ENCODE measurements around the gene OGT.

The OGT gene

DNA sequence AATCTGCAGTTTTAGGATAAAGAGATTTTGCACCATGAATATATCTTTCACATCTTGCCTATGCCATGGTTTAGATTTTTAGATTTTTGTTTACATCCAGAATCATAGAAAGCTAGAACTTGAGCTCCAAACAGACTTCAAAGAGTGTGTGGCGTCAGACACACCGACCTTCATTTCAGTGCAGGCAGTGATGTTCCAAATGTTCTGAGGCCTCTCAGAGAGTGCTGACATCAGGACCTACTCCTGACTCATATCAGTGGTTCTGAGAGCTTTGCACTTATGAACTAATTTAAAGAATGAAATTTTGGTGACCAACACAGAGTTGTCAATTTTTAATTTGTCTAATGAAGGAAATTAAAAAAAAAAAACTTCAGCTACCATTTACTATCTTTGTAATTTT, 67.1 kb downstream of the OGT start:
- Histone ChIP-seq H3K36me3 (ENCODE audit: control insufficient read depth in 2 of 2, insufficient read depth in 1 of 2, low read length in 2 of 2) (peaks cover 0 to 17% of the 10 kb centered on the region in 2 experiments; a peak in 2 of 3 replicates), H3K27ac (ENCODE audit: extremely low read depth, low read depth, low read length) (no peak overlapping the region), H3K4me3 (ENCODE audit: low read depth, low read length) (no peak overlapping the region), H3K4me1 (ENCODE audit: control insufficient read depth, insufficient read depth, low read length) (no peaks in the 10 kb centered on the region), H3K9me3 (ENCODE audit: control insufficient read depth, insufficient read depth, low read depth, low read length) (no peaks in the 10 kb centered on the region; the same call in 1 of the 2 replicates)
- TF ChIP-seq, protein P1, sequence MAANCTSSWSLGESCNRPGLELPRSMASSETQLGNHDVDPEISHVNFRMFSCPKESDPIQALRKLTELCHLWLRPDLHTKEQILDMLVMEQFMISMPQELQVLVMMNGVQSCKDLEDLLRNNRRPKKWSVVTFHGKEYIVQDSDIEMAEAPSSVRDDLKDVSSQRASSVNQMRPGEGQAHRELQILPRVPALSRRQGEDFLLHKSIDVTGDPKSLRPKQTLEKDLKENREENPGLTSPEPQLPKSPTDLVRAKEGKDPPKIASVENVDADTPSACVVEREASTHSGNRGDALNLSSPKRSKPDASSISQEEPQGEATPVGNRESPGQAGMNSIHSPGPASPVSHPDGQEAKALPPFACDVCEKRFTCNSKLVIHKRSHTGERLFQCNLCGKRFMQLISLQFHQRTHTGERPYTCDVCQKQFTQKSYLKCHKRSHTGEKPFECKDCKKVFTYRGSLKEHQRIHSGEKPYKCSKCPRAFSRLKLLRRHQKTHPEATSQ (tag by site-specific recombination; IDR thresholded peaks at IDR 0.05) = no peak
- TF ChIP-seq ZNF776 (tag by site-specific recombination; IDR thresholded peaks at IDR 0.05; ENCODE audit: borderline replicate concordance) (no peak), SCRT2 (tag by site-specific recombination; IDR thresholded peaks at IDR 0.05) (no peak), ZNF266 (tag by site-specific recombination; IDR thresholded peaks at IDR 0.05; ENCODE audit: low read depth) (no peak), ZSCAN23 (tag by site-specific recombination; IDR thresholded peaks at IDR 0.05) (no peak)
- TF ChIP-seq, protein P2, sequence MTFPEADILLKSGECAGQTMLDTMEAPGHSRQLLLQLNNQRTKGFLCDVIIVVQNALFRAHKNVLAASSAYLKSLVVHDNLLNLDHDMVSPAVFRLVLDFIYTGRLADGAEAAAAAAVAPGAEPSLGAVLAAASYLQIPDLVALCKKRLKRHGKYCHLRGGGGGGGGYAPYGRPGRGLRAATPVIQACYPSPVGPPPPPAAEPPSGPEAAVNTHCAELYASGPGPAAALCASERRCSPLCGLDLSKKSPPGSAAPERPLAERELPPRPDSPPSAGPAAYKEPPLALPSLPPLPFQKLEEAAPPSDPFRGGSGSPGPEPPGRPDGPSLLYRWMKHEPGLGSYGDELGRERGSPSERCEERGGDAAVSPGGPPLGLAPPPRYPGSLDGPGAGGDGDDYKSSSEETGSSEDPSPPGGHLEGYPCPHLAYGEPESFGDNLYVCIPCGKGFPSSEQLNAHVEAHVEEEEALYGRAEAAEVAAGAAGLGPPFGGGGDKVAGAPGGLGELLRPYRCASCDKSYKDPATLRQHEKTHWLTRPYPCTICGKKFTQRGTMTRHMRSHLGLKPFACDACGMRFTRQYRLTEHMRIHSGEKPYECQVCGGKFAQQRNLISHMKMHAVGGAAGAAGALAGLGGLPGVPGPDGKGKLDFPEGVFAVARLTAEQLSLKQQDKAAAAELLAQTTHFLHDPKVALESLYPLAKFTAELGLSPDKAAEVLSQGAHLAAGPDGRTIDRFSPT (tag by site-specific recombination; IDR thresholded peaks at IDR 0.05) = no peak
- TF ChIP-seq, protein P3, sequence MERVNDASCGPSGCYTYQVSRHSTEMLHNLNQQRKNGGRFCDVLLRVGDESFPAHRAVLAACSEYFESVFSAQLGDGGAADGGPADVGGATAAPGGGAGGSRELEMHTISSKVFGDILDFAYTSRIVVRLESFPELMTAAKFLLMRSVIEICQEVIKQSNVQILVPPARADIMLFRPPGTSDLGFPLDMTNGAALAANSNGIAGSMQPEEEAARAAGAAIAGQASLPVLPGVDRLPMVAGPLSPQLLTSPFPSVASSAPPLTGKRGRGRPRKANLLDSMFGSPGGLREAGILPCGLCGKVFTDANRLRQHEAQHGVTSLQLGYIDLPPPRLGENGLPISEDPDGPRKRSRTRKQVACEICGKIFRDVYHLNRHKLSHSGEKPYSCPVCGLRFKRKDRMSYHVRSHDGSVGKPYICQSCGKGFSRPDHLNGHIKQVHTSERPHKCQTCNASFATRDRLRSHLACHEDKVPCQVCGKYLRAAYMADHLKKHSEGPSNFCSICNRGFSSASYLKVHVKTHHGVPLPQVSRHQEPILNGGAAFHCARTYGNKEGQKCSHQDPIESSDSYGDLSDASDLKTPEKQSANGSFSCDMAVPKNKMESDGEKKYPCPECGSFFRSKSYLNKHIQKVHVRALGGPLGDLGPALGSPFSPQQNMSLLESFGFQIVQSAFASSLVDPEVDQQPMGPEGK (tag by site-specific recombination; IDR thresholded peaks at IDR 0.05) = no peak
- POLR2A ChIA-PET = interaction anchor here (0.6 kb wide), 1 partner anchor 1890 kb away, joined by 3 read pairs; no protein-coding TSS in a partner anchor
- CTCF ChIA-PET = interaction anchor here (0.7 to 1.1 kb wide), 2 partner anchors 9 to 225 kb away, joined by 3 to 4 read pairs; no protein-coding TSS in a partner anchor

DNA sequence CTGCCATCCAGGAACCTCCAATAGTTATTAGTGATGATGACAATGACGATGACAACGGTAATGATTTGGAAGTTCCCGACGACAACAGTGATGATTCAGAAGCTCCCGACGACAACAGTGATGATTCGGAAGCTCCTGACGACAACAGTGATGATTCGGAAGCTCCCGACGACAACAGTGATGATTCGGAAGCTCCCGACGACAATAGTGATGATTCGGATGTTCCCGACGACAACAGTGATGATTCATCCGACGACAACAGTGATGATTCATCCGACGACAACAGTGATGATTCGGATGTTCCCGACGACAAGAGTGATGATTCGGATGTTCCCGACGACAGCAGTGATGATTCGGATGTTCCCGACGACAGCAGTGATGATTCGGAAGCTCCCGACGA, 70.7 kb downstream of the OGT start:
- no peak overlapping the region for H3K27ac ChIP-seq (ENCODE audit: extremely low read depth, low read depth, low read length)
- no peaks in the 10 kb centered on the region for H3K4me1 ChIP-seq (ENCODE audit: control insufficient read depth, insufficient read depth, low read length)
- ChIA-PET CTCF (interaction anchor here (0.7 kb wide), 1 partner anchor 435 kb away, joined by 3 read pairs; no protein-coding TSS in a partner anchor), POLR2A (interaction anchor here (0.6 to 0.7 kb wide), 2 partner anchors 18 to 195 kb away, joined by 3 to 4 read pairs; no protein-coding TSS in a partner anchor)
- H3K9me3 ChIP-seq (ENCODE audit: control insufficient read depth, insufficient read depth, low read depth, low read length) = no peaks in the 10 kb centered on the region; the same call in 1 of the 2 replicates
- H3K4me3 ChIP-seq (ENCODE audit: low read depth, low read length) = no peak overlapping the region
- H3K36me3 ChIP-seq (ENCODE audit: control insufficient read depth in 2 of 2, insufficient read depth in 1 of 2, low read length in 2 of 2) = peaks cover 0 to 32% of the 10 kb centered on the region in 2 experiments; a peak in 2 of 3 replicates
- TF ChIP-seq ZNF777 (tag by site-specific recombination; IDR thresholded peaks at IDR 0.05; ENCODE audit: borderline replicate concordance) (no peak), ZNF473 (tag by site-specific recombination; IDR thresholded peaks at IDR 0.05) (no peak), ZNF133 (tag by site-specific recombination; IDR thresholded peaks at IDR 0.05) (no peak), ZNF626 (tag by site-specific recombination; IDR thresholded peaks at IDR 0.05) (no peak), PRDM1 (tag by site-specific recombination; IDR thresholded peaks at IDR 0.05) (no peak), ZNF510 (tag by site-specific recombination; IDR thresholded peaks at IDR 0.05; ENCODE audit: insufficient replicate concordance) (no peak), ZNF654 (tag by site-specific recombination; IDR thresholded peaks at IDR 0.05; ENCODE audit: low read depth) (no peak), ZNF10 (tag by site-specific recombination; IDR thresholded peaks at IDR 0.05) (no peak), ZNF677 (tag by site-specific recombination; IDR thresholded peaks at IDR 0.05) (no peak), ZNF221 (tag by site-specific recombination; IDR thresholded peaks at IDR 0.05; ENCODE audit: borderline replicate concordance) (no peak), ZBTB48 (tag by site-specific recombination; IDR thresholded peaks at IDR 0.05) (no peak), ZSCAN16 (tag by site-specific recombination; IDR thresholded peaks at IDR 0.05) (no peak), ZNF768 (tag by site-specific recombination; IDR thresholded peaks at IDR 0.05) (no peak), ZNF660 (tag by site-specific recombination; IDR thresholded peaks at IDR 0.05) (no peak)
- TF ChIP-seq, protein P4, sequence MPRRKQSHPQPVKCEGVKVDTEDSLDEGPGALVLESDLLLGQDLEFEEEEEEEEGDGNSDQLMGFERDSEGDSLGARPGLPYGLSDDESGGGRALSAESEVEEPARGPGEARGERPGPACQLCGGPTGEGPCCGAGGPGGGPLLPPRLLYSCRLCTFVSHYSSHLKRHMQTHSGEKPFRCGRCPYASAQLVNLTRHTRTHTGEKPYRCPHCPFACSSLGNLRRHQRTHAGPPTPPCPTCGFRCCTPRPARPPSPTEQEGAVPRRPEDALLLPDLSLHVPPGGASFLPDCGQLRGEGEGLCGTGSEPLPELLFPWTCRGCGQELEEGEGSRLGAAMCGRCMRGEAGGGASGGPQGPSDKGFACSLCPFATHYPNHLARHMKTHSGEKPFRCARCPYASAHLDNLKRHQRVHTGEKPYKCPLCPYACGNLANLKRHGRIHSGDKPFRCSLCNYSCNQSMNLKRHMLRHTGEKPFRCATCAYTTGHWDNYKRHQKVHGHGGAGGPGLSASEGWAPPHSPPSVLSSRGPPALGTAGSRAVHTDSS (tag by site-specific recombination; IDR thresholded peaks at IDR 0.05) = no peak
- TF ChIP-seq, protein P2 (tag by site-specific recombination; IDR thresholded peaks at IDR 0.05) = no peak
- TF ChIP-seq, protein P5, sequence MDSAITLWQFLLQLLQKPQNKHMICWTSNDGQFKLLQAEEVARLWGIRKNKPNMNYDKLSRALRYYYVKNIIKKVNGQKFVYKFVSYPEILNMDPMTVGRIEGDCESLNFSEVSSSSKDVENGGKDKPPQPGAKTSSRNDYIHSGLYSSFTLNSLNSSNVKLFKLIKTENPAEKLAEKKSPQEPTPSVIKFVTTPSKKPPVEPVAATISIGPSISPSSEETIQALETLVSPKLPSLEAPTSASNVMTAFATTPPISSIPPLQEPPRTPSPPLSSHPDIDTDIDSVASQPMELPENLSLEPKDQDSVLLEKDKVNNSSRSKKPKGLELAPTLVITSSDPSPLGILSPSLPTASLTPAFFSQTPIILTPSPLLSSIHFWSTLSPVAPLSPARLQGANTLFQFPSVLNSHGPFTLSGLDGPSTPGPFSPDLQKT (IDR thresholded peaks at IDR 0.05; ENCODE audit: borderline replicate concordance, low read depth, low read length) = no peak

Measured in HEK293 (cell line).